ENCODE measurements around the gene GPRC5B.

The GPRC5B gene

DNA sequence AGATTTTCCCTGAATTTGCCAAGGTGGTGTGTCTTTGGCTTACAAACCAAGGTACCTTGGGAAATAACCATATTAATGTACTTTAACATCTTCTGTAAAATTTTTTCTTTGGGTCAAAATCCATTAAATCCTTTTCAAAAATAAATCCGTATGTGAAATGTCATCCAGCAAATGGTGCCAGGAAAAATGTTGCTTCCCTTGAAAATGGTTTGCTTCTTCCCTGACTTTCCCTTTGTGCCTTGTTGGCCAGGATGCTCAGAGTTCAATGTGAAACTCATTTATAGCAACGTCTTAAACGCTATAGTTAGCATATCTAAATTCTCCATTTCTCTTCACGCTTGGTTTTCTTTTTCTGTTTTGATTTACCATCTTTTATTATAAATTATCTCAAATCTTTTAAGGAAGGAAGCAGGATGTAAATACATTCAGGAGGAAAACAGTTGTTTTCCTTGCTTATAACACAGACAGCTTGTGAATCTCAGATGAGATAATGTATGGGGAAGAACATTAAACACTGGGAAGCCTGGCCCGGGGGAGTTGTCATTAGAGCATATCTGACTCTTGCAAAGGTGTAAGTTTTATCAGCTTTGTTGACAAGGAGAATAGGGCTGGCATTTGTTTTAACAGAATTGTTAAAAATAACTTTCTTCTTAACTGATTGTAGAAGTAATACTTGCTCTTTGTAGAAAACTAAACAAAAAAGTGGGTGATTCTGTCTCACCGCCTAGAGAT is 42.1 kb downstream of the GPRC5B start:
- DNase-seq = no peak

DNA sequence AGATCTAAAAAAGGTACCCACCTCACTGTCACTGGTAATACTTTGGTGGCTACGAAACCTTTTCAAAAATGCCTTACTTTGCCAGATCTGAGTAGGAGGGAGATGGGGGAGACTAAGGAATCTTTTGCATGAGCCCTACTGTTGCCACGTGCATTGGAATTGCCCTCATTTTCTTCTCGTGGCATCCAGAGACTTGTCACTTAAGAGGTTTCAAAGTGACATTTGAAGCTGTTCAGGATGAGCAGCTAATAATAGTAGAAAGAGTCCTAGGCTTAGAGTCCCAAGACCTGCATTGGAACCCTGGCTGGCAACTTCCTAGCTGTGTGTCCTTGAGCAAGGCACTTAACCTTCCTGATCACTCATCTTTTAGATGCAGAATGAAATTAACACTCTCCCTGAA is 43.5 kb downstream of the GPRC5B start:
- DNase-seq = no peak

- DNase-seq = no peak
Measured at GRCh38 chr16:19840524-19841110, 44.0 kb downstream of the GPRC5B start.

- no peak for DNase-seq
Measured at GRCh38 chr16:19837984-19838707, 46.5 kb downstream of the GPRC5B start.

DNA sequence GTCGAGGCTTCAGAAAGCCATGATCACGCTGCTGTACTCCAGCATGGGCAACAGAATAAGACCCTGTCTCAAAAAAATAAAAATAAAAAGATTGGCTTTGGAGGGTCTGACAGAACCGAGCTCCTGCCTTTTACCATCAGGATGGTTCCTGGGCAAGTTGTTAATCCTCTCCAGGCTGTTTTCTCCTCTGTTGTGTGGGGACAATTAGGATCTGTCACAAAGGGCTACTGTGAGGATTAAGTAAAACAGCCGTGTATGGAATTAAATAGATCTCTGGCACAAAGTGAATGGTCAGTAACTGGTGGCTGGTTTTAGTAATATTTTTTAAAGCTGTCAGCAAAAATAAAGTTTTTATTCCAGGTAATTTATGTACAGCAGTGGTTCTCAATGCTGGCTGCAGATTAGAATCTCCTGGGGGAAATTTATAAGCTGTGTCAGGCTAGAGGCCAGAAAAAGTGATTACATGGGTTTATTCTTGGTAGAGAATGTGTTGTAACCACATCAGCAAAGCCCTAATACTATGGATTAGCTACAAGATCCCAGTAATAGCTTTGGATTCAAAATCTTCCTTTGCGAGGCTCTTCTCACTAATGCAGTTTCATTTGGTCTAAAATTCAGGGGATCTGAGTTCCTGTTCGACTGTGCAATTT is 47.2 kb downstream of the GPRC5B start:
- no peak for DNase-seq

DNA sequence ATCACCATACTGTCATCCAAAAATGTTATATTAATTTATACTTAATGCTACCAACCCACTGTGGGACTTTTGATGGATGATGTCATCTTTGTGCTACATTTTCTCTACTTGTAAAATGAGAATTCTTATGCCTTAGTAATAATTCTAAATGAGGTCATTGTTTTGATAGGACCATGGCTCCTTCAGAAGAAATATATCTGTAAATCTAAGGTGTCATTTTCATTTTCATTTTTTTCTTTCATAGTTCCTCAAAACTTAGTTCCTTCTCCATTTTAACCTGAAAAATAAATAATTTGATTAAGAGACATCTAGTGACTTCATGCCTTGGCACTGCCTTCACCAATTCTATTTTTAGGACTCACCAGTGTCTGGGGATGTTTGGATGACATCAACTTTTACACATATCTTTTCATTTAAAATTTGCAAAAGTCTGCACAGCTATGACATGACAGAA is 48.7 kb downstream of the GPRC5B start:
- DNase-seq = no peak

DNA sequence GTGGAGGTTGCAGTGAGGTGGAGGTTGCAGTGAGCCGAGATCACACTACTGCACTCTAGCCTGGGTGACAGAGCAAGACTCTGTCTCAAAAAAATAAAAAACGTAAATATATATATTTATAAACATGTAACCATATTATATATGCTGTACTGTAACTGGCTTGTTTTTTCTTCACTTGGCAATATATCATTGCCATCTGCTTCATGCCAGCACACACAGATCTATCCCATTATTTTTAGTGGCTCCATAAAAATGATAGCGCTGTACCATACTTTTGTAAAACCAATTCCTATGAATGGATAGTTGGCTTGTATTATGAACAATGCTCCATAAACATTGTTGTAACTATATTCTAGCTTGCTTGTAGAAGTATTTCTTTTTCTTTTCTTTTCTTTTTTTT is 49.5 kb downstream of the GPRC5B start:
- no peak for DNase-seq

GRCh38 chr16:19833581-19833980 is 51.1 kb downstream of the GPRC5B start:
- DNase-seq = no peak

DNA sequence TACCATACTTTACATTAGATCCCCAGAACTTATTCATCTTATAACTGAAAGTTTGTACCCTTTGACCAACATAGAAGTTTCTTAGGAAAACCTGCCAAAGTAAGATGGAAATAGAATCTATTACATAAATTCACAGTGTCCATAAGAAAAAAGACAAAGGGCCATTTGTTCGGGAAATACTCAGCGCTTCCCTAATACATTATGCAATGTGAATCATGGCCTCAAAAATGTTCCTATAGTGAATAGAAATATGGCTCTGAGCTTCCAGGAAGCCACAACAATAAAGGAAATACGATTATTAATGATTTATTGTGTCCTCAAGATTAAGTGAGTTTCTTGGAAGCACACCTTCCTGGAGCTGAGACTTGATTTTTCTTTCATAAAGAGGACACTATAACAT is 51.5 kb downstream of the GPRC5B start:
- no peak for DNase-seq

- DNase-seq = no peak
Measured at GRCh38 chr16:19831678-19832077, 53.0 kb downstream of the GPRC5B start.

GRCh38 chr16:19830902-19831560 is 53.6 kb downstream of the GPRC5B start:
- DNase-seq = no peak

GRCh38 chr16:19829844-19830692 is 54.6 kb downstream of the GPRC5B start:
- no peak for DNase-seq

GRCh38 chr16:19824216-19824615 is 60.4 kb downstream of the GPRC5B start:
- DNase-seq = no peak

DNA sequence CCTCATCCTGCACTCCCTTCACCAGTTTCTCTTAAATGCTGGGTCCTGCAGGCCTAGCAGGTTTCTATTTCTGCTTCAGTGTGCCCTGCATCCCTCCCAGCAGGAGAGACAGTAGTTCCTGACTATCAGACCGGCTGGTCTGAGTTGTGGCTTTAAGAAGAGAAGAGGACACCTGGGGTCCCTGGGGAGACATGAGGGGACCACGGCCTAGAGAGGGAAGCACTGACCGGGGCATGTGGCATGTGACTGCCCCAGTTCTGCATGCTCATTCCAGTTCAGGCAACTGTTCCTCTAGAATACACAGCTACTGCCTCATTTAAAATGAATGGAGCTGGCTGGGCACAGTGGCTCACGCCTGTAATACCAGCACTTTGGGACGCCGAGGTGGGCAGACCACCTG is 61.3 kb downstream of the GPRC5B start:
- DNase-seq = no peak

GRCh38 chr16:19822533-19822932 is 62.1 kb downstream of the GPRC5B start:
- DNase-seq = no peak

- DNase-seq = no peak
Measured at GRCh38 chr16:19817875-19818274, 66.8 kb downstream of the GPRC5B start.

- no peak for DNase-seq
Measured at GRCh38 chr16:19817122-19817521, 67.5 kb downstream of the GPRC5B start.

- no peak for DNase-seq
Measured at GRCh38 chr16:19815418-19815817, 69.2 kb downstream of the GPRC5B start.

- DNase-seq = no peak
Measured at GRCh38 chr16:19812986-19813385, 71.7 kb downstream of the GPRC5B start.

DNA sequence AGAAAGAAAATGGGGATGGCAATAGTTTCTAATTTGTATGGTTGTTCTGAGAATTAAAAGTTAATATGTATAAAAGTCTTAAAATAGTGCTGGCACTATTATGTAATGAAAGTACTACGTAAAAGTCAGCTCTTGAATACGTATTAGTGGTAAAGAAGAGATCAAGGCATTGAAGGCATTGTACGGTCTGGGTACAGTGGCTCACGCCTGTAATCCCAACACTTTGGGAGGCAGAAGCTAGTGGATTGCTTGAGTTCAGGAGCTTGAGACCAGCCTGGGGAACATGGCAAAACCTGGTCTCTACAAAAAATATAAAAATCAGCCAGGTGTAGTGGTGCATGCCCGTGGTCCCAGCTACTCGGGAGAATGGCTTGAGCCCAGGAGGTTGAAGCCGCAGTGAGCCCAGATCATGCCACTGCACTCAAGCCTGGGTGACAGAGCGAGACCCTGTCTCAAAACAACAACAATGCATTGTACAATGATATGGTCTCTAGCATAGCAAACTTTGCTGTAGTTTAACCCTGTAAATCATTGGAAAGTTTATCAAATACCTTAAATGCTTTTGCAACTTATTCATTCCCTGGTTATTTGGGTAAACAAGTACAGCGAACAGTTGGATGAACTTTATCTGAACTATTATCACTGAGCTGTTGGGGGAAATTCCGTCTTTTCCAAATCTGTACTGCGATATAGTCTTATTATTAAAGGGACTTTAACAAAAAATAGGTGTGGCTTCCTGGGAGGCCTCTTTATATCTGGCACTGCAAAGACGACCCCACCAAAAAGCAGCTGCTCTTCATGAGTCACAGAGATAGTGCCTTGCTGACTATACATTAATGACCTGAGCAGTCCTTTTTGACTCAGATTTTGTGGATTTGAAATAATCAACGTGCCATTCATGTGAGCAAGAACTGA is 73.6 kb downstream of the GPRC5B start:
- no peak for DNase-seq

- no peak for DNase-seq
Measured at GRCh38 chr16:19809693-19810092, 75.0 kb downstream of the GPRC5B start.

Measured in activated CD4-positive, alpha-beta T cell treated with anti-CD3 and anti-CD28 coated beads, Interleukin-2, Interleukin-6, amounts not matched to agents 100 ng/mL and 50 ng/mL, durations not matched to agents 16 hours and 8 hours (primary cell).